IPS-18c (cell line): Measurements from ENCODE around the gene MLXIP.
"Not testable (repeated sequence)": the region's sequence is repeated elsewhere in the genome, so short reads cannot be mapped to it uniquely, and the experiment has no call there.

Experiments
- H3K4me3 ChIP-seq: 2 replicates; pipeline ENCODE4 v1.7.0; 2013; ENCODE audit warnings: low read depth, mild to moderate bottlenecking, low read length, moderate library complexity; ENCODE audit not compliant: insufficient read depth
- H3K9me3 ChIP-seq: one replicate; pipeline ENCODE4 v1.6.1; 2013; ENCODE audit warnings: mild to moderate bottlenecking, low read length, moderate library complexity; ENCODE audit not compliant: control insufficient read depth, insufficient read depth

Gene MLXIP

GRCh38 chr12:122148657-122149056 lies 70.1 kb downstream of the MLXIP start:
- peaks cover 2% of the 10 kb centered on the region for H3K9me3 ChIP-seq
- no peak overlapping the region for H3K4me3 ChIP-seq

GRCh38 chr12:122150127-122150681 lies 71.6 kb downstream of the MLXIP start:
- H3K4me3 ChIP-seq: no peak overlapping the region
- H3K9me3 ChIP-seq: peaks cover 2% of the 10 kb centered on the region

- no peaks in the 10 kb centered on the region for H3K9me3 ChIP-seq
These were observed 74.2 kb downstream of the MLXIP start for GRCh38 chr12:122152754-122153153.

GRCh38 chr12:122155705-122156104 lies 77.1 kb downstream of the MLXIP start:
- no peaks in the 10 kb centered on the region for H3K9me3 ChIP-seq

More at GRCh38 chr12:122152754-122153153, 74.2 kb downstream of the MLXIP start:
- H3K4me3 ChIP-seq: no peak overlapping the region

GRCh38 chr12:122158700-122159285 lies 80.2 kb downstream of the MLXIP start:
- H3K4me3 ChIP-seq: no peak overlapping the region
- no peaks in the 10 kb centered on the region for H3K9me3 ChIP-seq

More at GRCh38 chr12:122155705-122156104, 77.1 kb downstream of the MLXIP start:
- no peak overlapping the region for H3K4me3 ChIP-seq

- Histone ChIP-seq H3K9me3 (no peaks in the 10 kb centered on the region), H3K4me3 (no peak overlapping the region)
These were observed 81.3 kb downstream of the MLXIP start for GRCh38 chr12:122159882-122160281.

GRCh38 chr12:122160761-122161160 lies 82.2 kb downstream of the MLXIP start:
- no peaks in the 10 kb centered on the region for H3K9me3 ChIP-seq
- no peak overlapping the region for H3K4me3 ChIP-seq

- no peaks in the 10 kb centered on the region for H3K9me3 ChIP-seq
- no peak overlapping the region for H3K4me3 ChIP-seq
These were observed 83.1 kb downstream of the MLXIP start for GRCh38 chr12:122161682-122162081.

GRCh38 chr12:122162976-122163375 lies 84.4 kb downstream of the MLXIP start:
- Histone ChIP-seq H3K9me3 (no peaks in the 10 kb centered on the region), H3K4me3 (no peak overlapping the region)

GRCh38 chr12:122166422-122167349 lies 88.1 kb downstream of the MLXIP start:
- Histone ChIP-seq H3K9me3 (no peaks in the 10 kb centered on the region), H3K4me3 (no peak overlapping the region)

GRCh38 chr12:122167356-122167925 lies 88.9 kb downstream of the MLXIP start:
- H3K9me3 ChIP-seq: no peaks in the 10 kb centered on the region
- no peak overlapping the region for H3K4me3 ChIP-seq

- Histone ChIP-seq H3K4me3 (no peak overlapping the region), H3K9me3 (no peaks in the 10 kb centered on the region)
These were observed 89.9 kb downstream of the MLXIP start for GRCh38 chr12:122168492-122168891.

- Histone ChIP-seq H3K9me3 (no peaks in the 10 kb centered on the region), H3K4me3 (no peak overlapping the region)
These were observed 92.8 kb downstream of the MLXIP start for GRCh38 chr12:122171399-122171798.

GRCh38 chr12:122172262-122172939 lies 93.8 kb downstream of the MLXIP start:
- Histone ChIP-seq H3K4me3 (no peak overlapping the region), H3K9me3 (no peaks in the 10 kb centered on the region)

GRCh38 chr12:122174155-122174845 lies 95.7 kb downstream of the MLXIP start, which contains the start of gene IL31:
Gene IL31, minus strand, starts transcription at chr12:122174221. Its CDS starts 49 bp downstream, at chr12:122174172.
- H3K4me3 ChIP-seq: no peak within 1 kb of the TSS

GRCh38 chr12:122176473-122176872 lies 97.9 kb downstream of the MLXIP start:
- not testable (repeated sequence) for H3K4me3 ChIP-seq, H3K9me3 ChIP-seq

More at GRCh38 chr12:122174155-122174845, 95.7 kb downstream of the MLXIP start, which contains the start of gene IL31:
- no peaks in the 10 kb centered on the region for H3K9me3 ChIP-seq
